Renal cortex interstitium (tissue), 11 donors: ENCODE measurements around the gene MDH1. TPM values are rescaled to one million over a fixed set of nuclear protein-coding genes. Genes with fewer than 3 reads are reported as not detected.
"Not testable (repeated sequence)": the region's sequence is repeated elsewhere in the genome, so short reads cannot be mapped to it uniquely, and the experiment has no call there.

Source experiments
- DNase-seq, 11 donors: peaks; one replicate each; pipeline ENCODE4 v3.0.0-alpha.2; 2013; ENCODE audit warnings: low read depth in 9 of 11, low spot score in 4 of 11; ENCODE audit errors: extremely low read depth in 1 of 11
- polyA plus RNA-seq, 3 donors: library from polyadenylated mRNA; unstranded; fragments of 120-200 nt; gene quantifications; one replicate each; pipeline ENCODE4 v1.2.1, GENCODE V29; 2013; ENCODE audit not compliant: insufficient read length in 3 of 3

Gene MDH1
- polyA plus RNA-seq, 3 donors: 374 to 457 (median 406) TPM

- DNase-seq: no peak
These were observed 24.7 kb downstream of the MDH1 start for GRCh38 chr2:63613391-63613901.

GRCh38 chr2:63614448-63614968 lies 25.7 kb downstream of the MDH1 start:
- DNase-seq: peak in 2 of 11 donors; percentile 22 to 24

- DNase-seq: no peak
These were observed 26.5 kb downstream of the MDH1 start for GRCh38 chr2:63614983-63615945.

- DNase-seq: no peak
These were observed 28.6 kb downstream of the MDH1 start for GRCh38 chr2:63617366-63617765.

GRCh38 chr2:63619328-63619727 lies 30.6 kb downstream of the MDH1 start:
- no peak for DNase-seq

- DNase-seq: no peak
These were observed 34.0 kb downstream of the MDH1 start for GRCh38 chr2:63622751-63623150.

- DNase-seq: not testable (repeated sequence)
These were observed 35.0 kb downstream of the MDH1 start for GRCh38 chr2:63623763-63624162.

GRCh38 chr2:63627866-63628265 lies 39.1 kb downstream of the MDH1 start:
- DNase-seq: no peak

GRCh38 chr2:63628403-63628942 lies 39.7 kb downstream of the MDH1 start:
- no peak for DNase-seq

- DNase-seq: no peak
These were observed 42.7 kb downstream of the MDH1 start for GRCh38 chr2:63631501-63631900.

- no peak for DNase-seq
These were observed 43.6 kb downstream of the MDH1 start for GRCh38 chr2:63632382-63632781.

- DNase-seq: no peak
These were observed 50.6 kb downstream of the MDH1 start for GRCh38 chr2:63639344-63639743.

- DNase-seq: no peak
These were observed 54.2 kb downstream of the MDH1 start for GRCh38 chr2:63642946-63643345.

- DNase-seq: no peak
These were observed 54.7 kb downstream of the MDH1 start for GRCh38 chr2:63643486-63643885.

GRCh38 chr2:63648632-63649031 lies 59.9 kb downstream of the MDH1 start:
- DNase-seq: no peak

- DNase-seq: no peak
These were observed 61.1 kb downstream of the MDH1 start for GRCh38 chr2:63649829-63650228.

GRCh38 chr2:63650756-63651155 lies 62.0 kb downstream of the MDH1 start:
- no peak for DNase-seq

GRCh38 chr2:63651356-63651755 lies 62.6 kb downstream of the MDH1 start:
- no peak for DNase-seq

GRCh38 chr2:63651861-63652651 lies 63.3 kb downstream of the MDH1 start:
- no peak for DNase-seq
